GM12878 (cell line): Measurements from ENCODE around the gene CD72. TPM values are rescaled to one million over a fixed set of nuclear protein-coding genes. Genes with fewer than 3 reads are reported as not detected.

Experiments used
- ASH2L ChIP-seq: fragments of 300-600, 200-600 bp; sonication (generic); IDR thresholded peaks from 2 replicates; pipeline ENCODE4 v1.6.1; 2017; ENCODE audit warnings: low read depth, mild to moderate bottlenecking, borderline replicate concordance
- ATF7 ChIP-seq: fragments of 450-650 bp; IDR thresholded peaks from 2 replicates; pipeline ENCODE4 v1.6.1; 2016; ENCODE audit warnings: low read depth, mild to moderate bottlenecking
- BHLHE40 ChIP-seq, 2 experiments: fragments of 450-650 bp in 1 of 2; IDR thresholded peaks; 2 replicates each; pipeline ENCODE4 v1.6.1; 2011 to 2017; ENCODE audit warnings: low read depth in 2 of 2, borderline replicate concordance in 1 of 2, improper control_type of control experiment in 1 of 2, low read length in 1 of 2, mild to moderate bottlenecking in 1 of 2
- CHD4 ChIP-seq: fragments of 200-600 bp; sonication (generic); IDR thresholded peaks from 2 replicates; pipeline ENCODE4 v1.6.1; 2016; ENCODE audit warnings: mild to moderate bottlenecking
- EZH2 ChIP-seq: IDR thresholded peaks from 2 replicates; pipeline ENCODE4 v1.6.1; 2012; ENCODE audit warnings: low read depth, mild to moderate bottlenecking, control low read depth, inconsistent platforms, low read length, borderline replicate concordance; ENCODE audit not compliant: control insufficient read depth
- IRF4 ChIP-seq: IDR thresholded peaks from 2 replicates; pipeline ENCODE4 v1.6.1; 2011; ENCODE audit warnings: low read depth, low read length
- JUNB ChIP-seq: IDR thresholded peaks from 2 replicates; pipeline ENCODE4 v1.6.1; 2016; ENCODE audit warnings: antibody characterized with exemption, mild to moderate bottlenecking
- PML ChIP-seq: IDR thresholded peaks from 2 replicates; pipeline ENCODE4 v1.6.1; 2012; ENCODE audit warnings: low read length, inconsistent platforms
- POLR2AphosphoS2 ChIP-seq: IDR thresholded peaks from 2 replicates; pipeline ENCODE4 v1.6.1; 2011; ENCODE audit warnings: low read depth, mild to moderate bottlenecking, low read length, improper control_type of control experiment, moderate library complexity
- RAD51 ChIP-seq: fragments of 450-650 bp; IDR thresholded peaks from 2 replicates; pipeline ENCODE4 v1.6.1; 2016; ENCODE audit warnings: moderate library complexity, mild to moderate bottlenecking, inconsistent platforms
- RELA ChIP-seq: fragments of 450-650 bp; IDR thresholded peaks from 2 replicates; pipeline ENCODE4 v1.8.0; 2014; ENCODE audit warnings: borderline replicate concordance; ENCODE audit not compliant: partially characterized antibody
- SUPT20H ChIP-seq: IDR thresholded peaks from 2 replicates; pipeline ENCODE4 v1.6.1; 2011; ENCODE audit warnings: low read depth, mild to moderate bottlenecking, low read length, moderate library complexity, borderline replicate concordance; ENCODE audit not compliant: control insufficient read depth
- TBL1XR1 ChIP-seq: IDR thresholded peaks from 2 replicates; pipeline ENCODE4 v1.6.1; 2012; ENCODE audit warnings: low read depth, low read length, improper control_type of control experiment
- ZBED1 ChIP-seq: IDR thresholded peaks from 2 replicates; pipeline ENCODE4 v1.6.1; 2016; ENCODE audit warnings: borderline replicate concordance
- polyA plus RNA-seq, 11 experiments: library from polyadenylated mRNA; depleted of rRNA in 4 of 11; unstranded in 6 of 11; stranded (reverse) in 5 of 11; fragments of >200 nt; fragmentation: Nextera tagmentation in 4 of 11; fragmentation: Illumina TruSeq in 1 of 11; extraction: Ambion mirVana in 4 of 11; extraction: Trizol in 1 of 11; gene quantifications; 1 replicate in 1 of 11; 2 replicates in 10 of 11; pipeline versions ENCODE4 v1.2.1 to v1.2.3, GENCODE V29; 2011 to 2016; ENCODE audit warnings: inconsistent platforms in 2 of 11, missing spikeins in 2 of 11, low read depth in 1 of 11
- total RNA-seq, 4 experiments: library from RNA; depleted of rRNA in 3 of 4; stranded (reverse); fragments of >200 nt in 3 of 4; fragmentation: Illumina TruSeq in 1 of 4; extraction: Trizol in 1 of 4; gene quantifications; 2 replicates each; pipeline versions ENCODE4 v1.2.1 to v1.2.3, GENCODE V29; 2013 to 2021
- TF ChIP-seq, protein P1 (sequence below): IDR thresholded peaks from 2 replicates; pipeline ENCODE4 v1.6.1; 2011; ENCODE audit warnings: borderline replicate concordance, low read depth, mild to moderate bottlenecking, moderate library complexity, mixed read lengths, low read length; ENCODE audit not compliant: insufficient read depth; ENCODE audit errors: extremely low read length
- TF ChIP-seq, protein P2 (sequence below): fragments of 450-650 bp; IDR thresholded peaks from 2 replicates; pipeline ENCODE4 v1.6.1; 2018; ENCODE audit warnings: borderline replicate concordance, mild to moderate bottlenecking; ENCODE audit not compliant: partially characterized antibody
- TF ChIP-seq, protein P3 (sequence below): fragments of 450-650 bp; IDR thresholded peaks from 2 replicates; pipeline ENCODE4 v1.6.1; 2014; ENCODE audit warnings: mild to moderate bottlenecking
- TF ChIP-seq, protein P4 (sequence below): fragments of 450-650 bp; IDR thresholded peaks from 2 replicates; pipeline ENCODE4 v1.6.1; 2016; ENCODE audit warnings: mild to moderate bottlenecking
- TF ChIP-seq, protein P5 (sequence below): IDR thresholded peaks from 2 replicates; pipeline ENCODE4 v1.6.1; 2012; ENCODE audit warnings: improper control_type of control experiment, low read depth, low read length; ENCODE audit not compliant: insufficient replicate concordance

Gene CD72
- total and polyA plus RNA-seq, 10 of the 15 experiments (the other 5 are each of a cell fraction or from before 2014, with no cell fraction given), result 2.1 to 14.2 (median 4.4) TPM

DNA sequence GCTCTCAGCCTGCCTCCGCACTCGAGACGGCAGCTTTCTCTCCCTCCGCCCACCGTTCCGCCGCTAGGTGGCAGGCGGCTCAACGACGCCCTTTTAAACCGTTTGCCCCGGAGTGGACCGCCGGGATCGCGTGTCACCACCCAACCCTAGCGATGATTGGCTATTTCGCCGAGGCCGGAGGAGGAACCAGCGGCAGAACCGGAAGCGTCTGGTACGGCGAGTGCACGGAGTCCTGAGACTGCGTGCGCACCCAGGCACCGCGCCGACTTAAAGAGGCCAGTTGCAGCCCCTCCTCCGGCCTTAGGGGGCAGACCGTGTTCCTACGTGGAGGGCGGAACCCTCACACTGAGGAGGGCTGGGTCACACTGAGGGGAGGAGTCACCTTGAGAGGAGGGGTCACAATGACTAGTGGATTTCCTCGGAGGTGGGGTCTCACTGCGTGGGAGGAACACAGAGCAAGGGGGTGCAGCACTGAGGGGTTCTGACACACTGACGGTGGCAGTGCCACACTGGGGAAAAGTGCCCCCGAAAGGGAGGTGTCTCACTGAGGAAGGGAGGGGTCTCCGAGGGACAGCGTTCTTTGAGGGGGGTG is 14.1 kb downstream of the CD72 start (continued):
- TF ChIP-seq, protein P1, sequence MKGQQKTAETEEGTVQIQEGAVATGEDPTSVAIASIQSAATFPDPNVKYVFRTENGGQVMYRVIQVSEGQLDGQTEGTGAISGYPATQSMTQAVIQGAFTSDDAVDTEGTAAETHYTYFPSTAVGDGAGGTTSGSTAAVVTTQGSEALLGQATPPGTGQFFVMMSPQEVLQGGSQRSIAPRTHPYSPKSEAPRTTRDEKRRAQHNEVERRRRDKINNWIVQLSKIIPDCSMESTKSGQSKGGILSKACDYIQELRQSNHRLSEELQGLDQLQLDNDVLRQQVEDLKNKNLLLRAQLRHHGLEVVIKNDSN, result no peak
- TF ChIP-seq PML (no peak), JUNB (no peak), CHD4 (no peak), TBL1XR1 (peak; percentile 10; the same call in 1 of the 2 replicates), SUPT20H (no peak), IRF4 (no peak), ATF7 (0 out of 2 replicates have a peak, but pooled peaks have one; percentile 16), POLR2AphosphoS2 (peak; percentile 62; the same call in 1 of the 2 replicates), RAD51 (no peak), ASH2L (no peak), RELA (peak; percentile 44), ZBED1 (no peak), EZH2 (no peak), BHLHE40 (IDR thresholded peaks at IDR 0.05; ENCODE audit: borderline replicate concordance in 1 of 2, low read depth in 2 of 2, low read length in 1 of 2) (peak; percentile 32 to 70; a peak in 3 of 4 replicates)
- TF ChIP-seq, protein P2, sequence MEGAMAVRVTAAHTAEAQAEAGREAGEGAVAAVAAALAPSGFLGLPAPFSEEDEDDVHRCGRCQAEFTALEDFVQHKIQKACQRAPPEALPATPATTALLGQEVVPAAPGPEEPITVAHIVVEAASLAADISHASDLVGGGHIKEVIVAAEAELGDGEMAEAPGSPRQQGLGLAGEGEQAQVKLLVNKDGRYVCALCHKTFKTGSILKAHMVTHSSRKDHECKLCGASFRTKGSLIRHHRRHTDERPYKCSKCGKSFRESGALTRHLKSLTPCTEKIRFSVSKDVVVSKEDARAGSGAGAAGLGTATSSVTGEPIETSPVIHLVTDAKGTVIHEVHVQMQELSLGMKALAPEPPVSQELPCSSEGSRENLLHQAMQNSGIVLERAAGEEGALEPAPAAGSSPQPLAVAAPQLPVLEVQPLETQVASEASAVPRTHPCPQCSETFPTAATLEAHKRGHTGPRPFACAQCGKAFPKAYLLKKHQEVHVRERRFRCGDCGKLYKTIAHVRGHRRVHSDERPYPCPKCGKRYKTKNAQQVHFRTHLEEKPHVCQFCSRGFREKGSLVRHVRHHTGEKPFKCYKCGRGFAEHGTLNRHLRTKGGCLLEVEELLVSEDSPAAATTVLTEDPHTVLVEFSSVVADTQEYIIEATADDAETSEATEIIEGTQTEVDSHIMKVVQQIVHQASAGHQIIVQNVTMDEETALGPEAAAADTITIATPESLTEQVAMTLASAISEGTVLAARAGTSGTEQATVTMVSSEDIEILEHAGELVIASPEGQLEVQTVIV, result peak; percentile 61
- TF ChIP-seq, protein P3, sequence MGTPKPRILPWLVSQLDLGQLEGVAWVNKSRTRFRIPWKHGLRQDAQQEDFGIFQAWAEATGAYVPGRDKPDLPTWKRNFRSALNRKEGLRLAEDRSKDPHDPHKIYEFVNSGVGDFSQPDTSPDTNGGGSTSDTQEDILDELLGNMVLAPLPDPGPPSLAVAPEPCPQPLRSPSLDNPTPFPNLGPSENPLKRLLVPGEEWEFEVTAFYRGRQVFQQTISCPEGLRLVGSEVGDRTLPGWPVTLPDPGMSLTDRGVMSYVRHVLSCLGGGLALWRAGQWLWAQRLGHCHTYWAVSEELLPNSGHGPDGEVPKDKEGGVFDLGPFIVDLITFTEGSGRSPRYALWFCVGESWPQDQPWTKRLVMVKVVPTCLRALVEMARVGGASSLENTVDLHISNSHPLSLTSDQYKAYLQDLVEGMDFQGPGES, result no peak; the same call in 1 of the 2 replicates
- TF ChIP-seq, protein P4, sequence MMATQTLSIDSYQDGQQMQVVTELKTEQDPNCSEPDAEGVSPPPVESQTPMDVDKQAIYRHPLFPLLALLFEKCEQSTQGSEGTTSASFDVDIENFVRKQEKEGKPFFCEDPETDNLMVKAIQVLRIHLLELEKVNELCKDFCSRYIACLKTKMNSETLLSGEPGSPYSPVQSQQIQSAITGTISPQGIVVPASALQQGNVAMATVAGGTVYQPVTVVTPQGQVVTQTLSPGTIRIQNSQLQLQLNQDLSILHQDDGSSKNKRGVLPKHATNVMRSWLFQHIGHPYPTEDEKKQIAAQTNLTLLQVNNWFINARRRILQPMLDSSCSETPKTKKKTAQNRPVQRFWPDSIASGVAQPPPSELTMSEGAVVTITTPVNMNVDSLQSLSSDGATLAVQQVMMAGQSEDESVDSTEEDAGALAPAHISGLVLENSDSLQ, result peak; percentile 64
- TF ChIP-seq, protein P5, sequence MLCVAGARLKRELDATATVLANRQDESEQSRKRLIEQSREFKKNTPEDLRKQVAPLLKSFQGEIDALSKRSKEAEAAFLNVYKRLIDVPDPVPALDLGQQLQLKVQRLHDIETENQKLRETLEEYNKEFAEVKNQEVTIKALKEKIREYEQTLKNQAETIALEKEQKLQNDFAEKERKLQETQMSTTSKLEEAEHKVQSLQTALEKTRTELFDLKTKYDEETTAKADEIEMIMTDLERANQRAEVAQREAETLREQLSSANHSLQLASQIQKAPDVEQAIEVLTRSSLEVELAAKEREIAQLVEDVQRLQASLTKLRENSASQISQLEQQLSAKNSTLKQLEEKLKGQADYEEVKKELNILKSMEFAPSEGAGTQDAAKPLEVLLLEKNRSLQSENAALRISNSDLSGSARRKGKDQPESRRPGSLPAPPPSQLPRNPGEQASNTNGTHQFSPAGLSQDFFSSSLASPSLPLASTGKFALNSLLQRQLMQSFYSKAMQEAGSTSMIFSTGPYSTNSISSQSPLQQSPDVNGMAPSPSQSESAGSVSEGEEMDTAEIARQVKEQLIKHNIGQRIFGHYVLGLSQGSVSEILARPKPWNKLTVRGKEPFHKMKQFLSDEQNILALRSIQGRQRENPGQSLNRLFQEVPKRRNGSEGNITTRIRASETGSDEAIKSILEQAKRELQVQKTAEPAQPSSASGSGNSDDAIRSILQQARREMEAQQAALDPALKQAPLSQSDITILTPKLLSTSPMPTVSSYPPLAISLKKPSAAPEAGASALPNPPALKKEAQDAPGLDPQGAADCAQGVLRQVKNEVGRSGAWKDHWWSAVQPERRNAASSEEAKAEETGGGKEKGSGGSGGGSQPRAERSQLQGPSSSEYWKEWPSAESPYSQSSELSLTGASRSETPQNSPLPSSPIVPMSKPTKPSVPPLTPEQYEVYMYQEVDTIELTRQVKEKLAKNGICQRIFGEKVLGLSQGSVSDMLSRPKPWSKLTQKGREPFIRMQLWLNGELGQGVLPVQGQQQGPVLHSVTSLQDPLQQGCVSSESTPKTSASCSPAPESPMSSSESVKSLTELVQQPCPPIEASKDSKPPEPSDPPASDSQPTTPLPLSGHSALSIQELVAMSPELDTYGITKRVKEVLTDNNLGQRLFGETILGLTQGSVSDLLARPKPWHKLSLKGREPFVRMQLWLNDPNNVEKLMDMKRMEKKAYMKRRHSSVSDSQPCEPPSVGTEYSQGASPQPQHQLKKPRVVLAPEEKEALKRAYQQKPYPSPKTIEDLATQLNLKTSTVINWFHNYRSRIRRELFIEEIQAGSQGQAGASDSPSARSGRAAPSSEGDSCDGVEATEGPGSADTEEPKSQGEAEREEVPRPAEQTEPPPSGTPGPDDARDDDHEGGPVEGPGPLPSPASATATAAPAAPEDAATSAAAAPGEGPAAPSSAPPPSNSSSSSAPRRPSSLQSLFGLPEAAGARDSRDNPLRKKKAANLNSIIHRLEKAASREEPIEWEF, result no peak
